ENCODE data around the gene BRD7.

BRD7 gene

GRCh38 chr16:50288026-50288425 is 80.8 kb downstream of the BRD7 start:
- no peak for DNase-seq

- DNase-seq, result no peak
Observed at GRCh38 chr16:50286681-50287080, 82.1 kb downstream of the BRD7 start.

- DNase-seq, result no peak
Observed at GRCh38 chr16:50285406-50286003, 83.3 kb downstream of the BRD7 start.

- DNase-seq, result no peak
Observed at GRCh38 chr16:50284131-50284911, 84.5 kb downstream of the BRD7 start.

- no peak for DNase-seq
Observed at GRCh38 chr16:50282955-50283631, 85.7 kb downstream of the BRD7 start.

GRCh38 chr16:50282010-50282538 is 86.7 kb downstream of the BRD7 start:
- DNase-seq, result peak; percentile 51

- no peak for DNase-seq
Observed at GRCh38 chr16:50281391-50282009, 87.3 kb downstream of the BRD7 start.

- no peak for DNase-seq
Observed at GRCh38 chr16:50280932-50281331, 87.9 kb downstream of the BRD7 start.

- DNase-seq, result no peak
Observed at GRCh38 chr16:50279504-50279865, 89.3 kb downstream of the BRD7 start.

- no peak for DNase-seq
Observed at GRCh38 chr16:50278251-50278650, 90.5 kb downstream of the BRD7 start.

GRCh38 chr16:50276801-50277555 is 91.8 kb downstream of the BRD7 start:
- no peak for DNase-seq

GRCh38 chr16:50276326-50276640 is 92.5 kb downstream of the BRD7 start:
- no peak for DNase-seq

- no peak for DNase-seq
Observed at GRCh38 chr16:50275428-50276325, 93.1 kb downstream of the BRD7 start.

- no peak for DNase-seq
Observed at GRCh38 chr16:50275098-50275415, 93.7 kb downstream of the BRD7 start.

GRCh38 chr16:50274326-50275097 is 94.3 kb downstream of the BRD7 start:
- peak; percentile 47 for DNase-seq

- DNase-seq, result no peak
Observed at GRCh38 chr16:50273888-50274325, 94.9 kb downstream of the BRD7 start.

GRCh38 chr16:50273382-50273690 is 95.5 kb downstream of the BRD7 start:
- no peak for DNase-seq

- DNase-seq, result no peak
Observed at GRCh38 chr16:50272687-50273381, 96.0 kb downstream of the BRD7 start.

GRCh38 chr16:50272111-50272571 is 96.6 kb downstream of the BRD7 start:
- DNase-seq, result no peak
